OCI-LY7 (cell line): ENCODE measurements around the gene TRMT10C.

Experiments used
- EZH2phosphoT487 ChIP-seq: fragments of 200-600 bp; sonication (generic); IDR thresholded peaks from 2 replicates; pipeline ENCODE4 v1.6.1; 2018; ENCODE audit warnings: low read depth, borderline replicate concordance, mild to moderate bottlenecking, mixed run types, antibody characterized with exemption, low read length, moderate library complexity, mixed read lengths
- TF ChIP-seq, protein P1 (sequence below): fragments of 200-600 bp; sonication (generic); conservative IDR thresholded peaks from 2 replicates; pipeline ENCODE4 v1.5.1; 2014; ENCODE audit warnings: mild to moderate bottlenecking, antibody characterized with exemption, low read length, moderate library complexity, mixed read lengths

DNA sequence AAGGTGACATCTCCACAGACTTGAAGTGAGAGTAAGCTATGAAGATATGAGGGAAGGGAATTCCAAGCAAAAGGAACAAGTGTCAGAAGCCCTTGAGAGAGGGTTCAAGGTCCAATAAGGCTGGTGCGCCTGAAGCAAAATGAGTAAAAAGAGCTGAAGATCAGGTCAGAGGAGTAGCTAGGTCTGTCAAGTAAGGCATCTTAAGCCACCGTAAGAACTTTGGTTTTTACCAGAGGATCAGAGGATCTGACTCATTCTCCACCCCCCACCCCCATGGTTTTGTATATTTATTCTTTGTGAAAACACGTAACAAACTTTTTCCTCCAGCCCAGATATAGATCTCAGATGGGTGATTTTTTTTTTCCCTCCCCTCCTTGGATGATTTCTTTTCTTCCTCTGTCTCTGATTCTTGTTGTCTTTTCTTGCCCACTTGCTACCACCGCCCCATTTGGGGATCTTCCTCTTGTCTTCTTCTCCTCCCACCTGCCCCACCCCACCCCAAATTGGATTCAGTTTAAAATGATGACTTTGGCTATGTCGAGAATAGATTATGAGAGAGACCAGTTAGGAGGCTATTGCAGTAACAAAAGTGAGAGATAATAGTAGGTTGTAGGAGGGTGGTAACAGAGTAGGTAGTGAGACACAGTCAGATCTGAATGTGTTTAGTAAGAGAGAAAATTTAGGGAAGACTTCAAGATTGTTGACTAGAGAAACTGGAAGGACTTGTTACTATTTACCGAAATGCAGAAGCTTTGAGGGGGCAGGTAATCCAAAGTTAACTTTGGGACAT lies 6.1 kb downstream of the TRMT10C start:
- TF ChIP-seq, protein P1, sequence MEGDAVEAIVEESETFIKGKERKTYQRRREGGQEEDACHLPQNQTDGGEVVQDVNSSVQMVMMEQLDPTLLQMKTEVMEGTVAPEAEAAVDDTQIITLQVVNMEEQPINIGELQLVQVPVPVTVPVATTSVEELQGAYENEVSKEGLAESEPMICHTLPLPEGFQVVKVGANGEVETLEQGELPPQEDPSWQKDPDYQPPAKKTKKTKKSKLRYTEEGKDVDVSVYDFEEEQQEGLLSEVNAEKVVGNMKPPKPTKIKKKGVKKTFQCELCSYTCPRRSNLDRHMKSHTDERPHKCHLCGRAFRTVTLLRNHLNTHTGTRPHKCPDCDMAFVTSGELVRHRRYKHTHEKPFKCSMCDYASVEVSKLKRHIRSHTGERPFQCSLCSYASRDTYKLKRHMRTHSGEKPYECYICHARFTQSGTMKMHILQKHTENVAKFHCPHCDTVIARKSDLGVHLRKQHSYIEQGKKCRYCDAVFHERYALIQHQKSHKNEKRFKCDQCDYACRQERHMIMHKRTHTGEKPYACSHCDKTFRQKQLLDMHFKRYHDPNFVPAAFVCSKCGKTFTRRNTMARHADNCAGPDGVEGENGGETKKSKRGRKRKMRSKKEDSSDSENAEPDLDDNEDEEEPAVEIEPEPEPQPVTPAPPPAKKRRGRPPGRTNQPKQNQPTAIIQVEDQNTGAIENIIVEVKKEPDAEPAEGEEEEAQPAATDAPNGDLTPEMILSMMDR, result no peak
- no peak for TF ChIP-seq EZH2phosphoT487
